LNCAP (cell line): Measurements from ENCODE around the gene GREM1.

Experiments
- CTCF ChIP-seq: fragments of 450-650 bp; IDR thresholded peaks from 2 replicates; pipeline ENCODE4 v1.5.1; 2017; ENCODE audit warnings: mild to moderate bottlenecking

The GREM1 gene

DNA sequence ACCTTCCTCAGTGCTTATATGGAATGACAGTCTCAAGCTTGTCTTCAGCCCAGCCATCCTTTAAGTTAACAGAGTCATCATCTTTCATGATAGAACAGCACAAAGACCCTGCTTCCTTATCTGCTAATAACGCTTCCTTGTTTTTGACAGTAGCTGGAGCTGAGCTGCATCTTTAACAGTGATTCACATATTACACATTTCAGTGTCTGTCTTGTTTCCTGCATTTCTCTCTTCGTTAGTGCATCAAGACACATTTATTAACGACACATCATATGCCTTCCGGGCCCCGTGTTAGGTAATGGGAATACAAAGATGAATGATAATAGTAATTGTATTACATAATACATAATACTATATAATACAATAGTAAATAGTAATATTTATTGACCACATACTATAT, 30.2 kb upstream of the GREM1 start:
- no peak for TF ChIP-seq CTCF

DNA sequence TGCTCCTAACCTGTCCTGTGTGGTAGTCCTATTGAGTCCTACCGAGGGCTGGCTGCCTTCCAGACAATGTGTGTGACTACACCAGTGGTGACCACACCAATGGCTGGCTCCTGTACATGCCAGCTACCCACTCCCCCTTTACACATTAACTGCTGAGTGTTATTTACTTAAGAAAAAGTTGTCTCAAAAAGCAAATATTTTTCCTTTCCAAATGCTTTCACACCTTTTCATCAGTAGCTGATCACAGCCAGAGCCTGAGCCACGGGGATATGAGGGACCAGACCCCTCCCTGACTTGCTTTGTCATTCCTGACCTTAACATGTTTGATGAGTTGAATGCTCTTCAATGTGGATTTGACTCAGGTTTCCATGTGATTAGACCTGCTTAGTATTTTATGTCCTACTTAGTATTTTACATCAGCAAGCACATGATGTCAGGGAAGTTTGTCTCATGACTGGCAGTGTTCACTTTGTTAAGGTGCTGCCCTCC, 29.6 kb upstream of the GREM1 start:
- TF ChIP-seq CTCF: no peak

DNA sequence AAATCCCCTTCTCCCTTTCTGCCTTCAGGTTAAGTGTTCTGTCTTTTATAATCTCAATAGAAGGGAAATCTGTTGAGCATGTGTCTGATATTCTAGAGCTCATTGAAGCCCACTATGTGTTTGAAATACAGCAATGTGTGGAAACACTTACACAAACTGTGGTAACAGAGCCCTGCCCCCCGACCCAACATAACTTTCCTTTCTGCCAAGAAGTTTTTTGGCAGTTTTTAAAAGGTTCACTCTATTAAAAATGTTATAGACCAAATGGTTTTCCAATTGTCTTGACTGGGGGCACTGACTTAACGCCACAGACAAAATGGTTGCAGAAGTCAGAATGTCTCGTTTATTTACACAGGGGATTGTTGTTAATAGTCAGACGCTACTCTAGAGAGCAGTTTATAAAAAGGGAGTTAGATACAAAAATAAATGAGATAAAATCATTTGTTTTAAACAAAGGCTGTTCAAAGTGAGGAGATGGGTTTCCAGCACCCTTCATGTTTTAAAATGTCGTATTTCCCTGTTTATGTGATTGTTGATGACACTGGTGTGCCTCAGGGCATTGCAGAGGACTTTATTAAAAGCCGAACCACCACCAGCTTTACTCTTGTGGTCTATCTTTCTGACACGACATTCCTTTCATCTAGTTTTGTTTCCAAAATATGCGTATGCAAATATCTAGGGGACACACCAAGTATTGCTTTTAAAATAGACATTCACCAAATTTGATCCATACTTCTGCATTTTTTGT, 26.7 kb upstream of the GREM1 start:
- no peak for TF ChIP-seq CTCF

- TF ChIP-seq CTCF: no peak
These were observed 26.1 kb upstream of the GREM1 start for GRCh38 chr15:32691689-32692038.

GRCh38 chr15:32692286-32692685, 25.5 kb upstream of the GREM1 start:
- no peak for TF ChIP-seq CTCF

- no peak for TF ChIP-seq CTCF
These were observed 23.4 kb upstream of the GREM1 start for GRCh38 chr15:32694222-32694983.

GRCh38 chr15:32698773-32699390, 18.9 kb upstream of the GREM1 start:
- no peak for TF ChIP-seq CTCF
